Trophoblast cell (in vitro differentiated cells and primary cell): ENCODE measurements around the gene GRIN1.
"Not testable (repeated sequence)": the region's sequence is repeated elsewhere in the genome, so short reads cannot be mapped to it uniquely, and the experiment has no call there.

Experiments
- DNase-seq, 2 donors: peaks; one replicate each; pipeline ENCODE4 v3.0.0-alpha.2; 2016
- H2AFZ ChIP-seq: 2 replicates; pipeline ENCODE4 v1.6.1; 2013; ENCODE audit warnings: low read length, moderate library complexity, mild to moderate bottlenecking; ENCODE audit not compliant: insufficient read depth, poor library complexity
- H2AK5ac ChIP-seq: 2 replicates; pipeline ENCODE4 v1.6.1; 2013; ENCODE audit warnings: mild to moderate bottlenecking, low read length
- H2BK120ac ChIP-seq: 2 replicates; pipeline ENCODE4 v1.6.1; 2013; ENCODE audit warnings: low read length, mild to moderate bottlenecking, moderate library complexity; ENCODE audit not compliant: insufficient read depth, poor library complexity
- H2BK12ac ChIP-seq: 2 replicates; pipeline ENCODE4 v1.6.1; 2013; ENCODE audit warnings: mild to moderate bottlenecking, low read length, moderate library complexity
- H2BK5ac ChIP-seq: 2 replicates; pipeline ENCODE4 v1.6.1; 2013; ENCODE audit warnings: low read length, low read depth, moderate library complexity, mild to moderate bottlenecking; ENCODE audit not compliant: poor library complexity
- H3K14ac ChIP-seq: 2 replicates; pipeline ENCODE4 v1.6.1; 2013; ENCODE audit warnings: mild to moderate bottlenecking, low read length
- H3K18ac ChIP-seq: 2 replicates; pipeline ENCODE4 v1.6.1; 2013; ENCODE audit warnings: mild to moderate bottlenecking, low read length
- H3K23ac ChIP-seq: 2 replicates; pipeline ENCODE4 v1.6.1; 2013; ENCODE audit warnings: low read length
- H3K27ac ChIP-seq: 2 replicates; pipeline ENCODE4 v1.5.1; 2013; ENCODE audit warnings: low read depth, mild to moderate bottlenecking, inconsistent platforms, low read length, moderate library complexity
- H3K27me3 ChIP-seq: 2 replicates; pipeline ENCODE4 v1.6.1; 2013; ENCODE audit warnings: inconsistent platforms, mild to moderate bottlenecking, low read length, moderate library complexity; ENCODE audit not compliant: insufficient read depth
- H3K36me3 ChIP-seq, 2 experiments: 1 replicate in 1 of 2; 2 replicates in 1 of 2; pipeline ENCODE4 v1.6.1; 2013; ENCODE audit warnings: low read length in 2 of 2, mild to moderate bottlenecking in 2 of 2, moderate library complexity in 1 of 2; ENCODE audit not compliant: insufficient read depth in 2 of 2, control insufficient read depth in 1 of 2
- H3K4ac ChIP-seq: 2 replicates; pipeline ENCODE4 v1.6.1; 2013; ENCODE audit warnings: low read depth, mild to moderate bottlenecking, low read length, moderate library complexity
- H3K4me1 ChIP-seq, 2 experiments: 1 replicate in 1 of 2; 2 replicates in 1 of 2; pipeline ENCODE4 v1.6.1; 2013; ENCODE audit warnings: low read length in 2 of 2, mild to moderate bottlenecking in 2 of 2, moderate library complexity in 1 of 2; ENCODE audit not compliant: insufficient read depth in 2 of 2, control insufficient read depth in 1 of 2
- H3K4me2 ChIP-seq: 2 replicates; pipeline ENCODE4 v1.6.1; 2013; ENCODE audit warnings: inconsistent platforms, mild to moderate bottlenecking, low read length, moderate library complexity
- H3K4me3 ChIP-seq: 2 replicates; pipeline ENCODE4 v1.5.1; 2013; ENCODE audit warnings: mild to moderate bottlenecking, low read depth, low read length, inconsistent platforms
- H3K79me1 ChIP-seq: one replicate; pipeline ENCODE4 v1.6.1; 2013; ENCODE audit warnings: low read length
- H3K79me2 ChIP-seq: 2 replicates; pipeline ENCODE4 v1.6.1; 2013; ENCODE audit warnings: low read length, mild to moderate bottlenecking; ENCODE audit not compliant: control insufficient read depth, insufficient read depth, poor library complexity
- H3K9ac ChIP-seq: 2 replicates; pipeline ENCODE4 v1.6.1; 2013; ENCODE audit warnings: mild to moderate bottlenecking, low read length
- H3K9me3 ChIP-seq: 2 replicates; pipeline ENCODE4 v1.6.1; 2013; ENCODE audit warnings: low read depth, mild to moderate bottlenecking, control low read depth, inconsistent platforms, low read length; ENCODE audit not compliant: insufficient read depth
- H4K12ac ChIP-seq: 2 replicates; pipeline ENCODE4 v1.6.1; 2013; ENCODE audit warnings: low read depth, mild to moderate bottlenecking, low read length, moderate library complexity
- H4K8ac ChIP-seq: 2 replicates; pipeline ENCODE4 v1.6.1; 2013; ENCODE audit warnings: low read depth, mild to moderate bottlenecking, low read length, moderate library complexity
- H4K91ac ChIP-seq: one replicate; pipeline ENCODE4 v1.6.1; 2013; ENCODE audit warnings: low read depth, mild to moderate bottlenecking, low read length, moderate library complexity
- WGBS: extraction: QIAGEN DNeasy Blood & Tissue Kit; methylation state at CpG from one replicate; pipeline ENCODE4 v1.1.7; 2013; ENCODE audit warnings: missing lambda C conversion rate; ENCODE audit not compliant: insufficient read length, insufficient coverage; ENCODE audit errors: extremely low coverage; 5-methylcytosine and 5-hydroxymethylcytosine counted together

GRIN1 gene

GRCh38 chr9:137134191-137134590 lies 4.8 kb upstream of the GRIN1 start:
- no peak overlapping the region for H2BK12ac ChIP-seq
- H3K14ac ChIP-seq: no peak overlapping the region
- WGBS: no CpG with 5 or more reads among the region's 4 CpGs
- no peak overlapping the region for H2AK5ac ChIP-seq
- H3K23ac ChIP-seq: no peak overlapping the region
- no peak overlapping the region for H3K27ac ChIP-seq
- H3K4me2 ChIP-seq: no peak overlapping the region
- no peak overlapping the region for H4K91ac ChIP-seq
- peaks cover 9% of the 10 kb centered on the region for H3K79me2 ChIP-seq
- H3K9me3 ChIP-seq: peaks cover 7% of the 10 kb centered on the region
- no peak overlapping the region for H3K4me3 ChIP-seq
- no peak overlapping the region for H2BK5ac ChIP-seq
- no peak overlapping the region for H3K9ac ChIP-seq
- no peak for DNase-seq
- no peak overlapping the region for H2AFZ ChIP-seq
- H4K12ac ChIP-seq: no peak overlapping the region
- no peaks in the 10 kb centered on the region for H3K36me3 ChIP-seq
- no peak overlapping the region for H4K8ac ChIP-seq
- no peak overlapping the region for H3K4ac ChIP-seq
- peaks cover 9% of the 10 kb centered on the region for H3K79me1 ChIP-seq
- no peak overlapping the region for H3K18ac ChIP-seq
- H3K27me3 ChIP-seq: peaks cover 17% of the 10 kb centered on the region
- peaks cover 6 to 7% of the 10 kb centered on the region in 2 experiments for H3K4me1 ChIP-seq
- H2BK120ac ChIP-seq: no peak overlapping the region

DNA sequence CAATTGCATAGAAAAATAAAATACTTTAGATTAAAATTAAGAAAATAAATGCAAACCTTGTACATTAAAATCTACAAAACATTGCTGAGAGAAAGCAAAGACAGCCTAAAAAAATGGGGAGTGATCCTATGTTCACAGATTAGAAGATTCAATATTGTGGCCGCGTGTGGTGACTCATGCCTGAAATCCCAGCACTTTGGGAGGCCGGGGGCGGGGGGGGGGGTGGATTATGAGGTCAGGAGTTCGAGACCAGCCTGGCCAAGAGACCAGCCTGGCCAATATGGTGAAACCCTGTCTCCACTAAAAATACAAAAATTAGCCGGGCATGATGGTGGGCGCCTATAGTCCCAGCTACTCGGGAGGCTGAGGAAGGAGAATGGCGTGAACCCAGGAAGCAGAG lies 3.8 kb upstream of the GRIN1 start:
- not testable (repeated sequence) for H3K4me3 ChIP-seq, H3K79me2 ChIP-seq, H3K4me2 ChIP-seq, H3K9ac ChIP-seq, H3K36me3 ChIP-seq, H2AK5ac ChIP-seq, H4K12ac ChIP-seq, H3K18ac ChIP-seq, H3K79me1 ChIP-seq, H3K14ac ChIP-seq, H2BK12ac ChIP-seq, H2BK120ac ChIP-seq, H3K4me1 ChIP-seq, H3K23ac ChIP-seq, H2AFZ ChIP-seq, H2BK5ac ChIP-seq, DNase-seq, H4K8ac ChIP-seq, H3K27ac ChIP-seq, H3K4ac ChIP-seq, H4K91ac ChIP-seq
- Histone ChIP-seq H3K27me3 (peaks cover 26% of the 10 kb centered on the region), H3K9me3 (peaks cover 14% of the 10 kb centered on the region)
- no CpG with 5 or more reads among the region's 9 CpGs for WGBS

GRCh38 chr9:137136261-137136880 lies 2.6 kb upstream of the GRIN1 start:
- Histone ChIP-seq H4K8ac (no peak overlapping the region), H3K18ac (no peak overlapping the region), H4K91ac (no peak overlapping the region), H3K9me3 (peaks cover 19% of the 10 kb centered on the region), H3K36me3 (no peaks in the 10 kb centered on the region), H3K27ac (no peak overlapping the region), H3K23ac (no peak overlapping the region), H2BK120ac (no peak overlapping the region), H3K79me1 (no peaks in the 10 kb centered on the region), H4K12ac (no peak overlapping the region), H2AK5ac (no peak overlapping the region), H3K14ac (no peak overlapping the region), H3K4me1 (peaks cover 2 to 3% of the 10 kb centered on the region in 2 experiments), H3K9ac (no peak overlapping the region), H2BK5ac (no peak overlapping the region), H3K4me2 (no peak overlapping the region), H3K4ac (no peak overlapping the region), H3K79me2 (no peaks in the 10 kb centered on the region), H2AFZ (no peak overlapping the region), H3K4me3 (no peak overlapping the region), H2BK12ac (no peak overlapping the region), H3K27me3 (peaks cover 27% of the 10 kb centered on the region)
- no peak for DNase-seq
- WGBS: no CpG with 5 or more reads among the region's 27 CpGs

DNA sequence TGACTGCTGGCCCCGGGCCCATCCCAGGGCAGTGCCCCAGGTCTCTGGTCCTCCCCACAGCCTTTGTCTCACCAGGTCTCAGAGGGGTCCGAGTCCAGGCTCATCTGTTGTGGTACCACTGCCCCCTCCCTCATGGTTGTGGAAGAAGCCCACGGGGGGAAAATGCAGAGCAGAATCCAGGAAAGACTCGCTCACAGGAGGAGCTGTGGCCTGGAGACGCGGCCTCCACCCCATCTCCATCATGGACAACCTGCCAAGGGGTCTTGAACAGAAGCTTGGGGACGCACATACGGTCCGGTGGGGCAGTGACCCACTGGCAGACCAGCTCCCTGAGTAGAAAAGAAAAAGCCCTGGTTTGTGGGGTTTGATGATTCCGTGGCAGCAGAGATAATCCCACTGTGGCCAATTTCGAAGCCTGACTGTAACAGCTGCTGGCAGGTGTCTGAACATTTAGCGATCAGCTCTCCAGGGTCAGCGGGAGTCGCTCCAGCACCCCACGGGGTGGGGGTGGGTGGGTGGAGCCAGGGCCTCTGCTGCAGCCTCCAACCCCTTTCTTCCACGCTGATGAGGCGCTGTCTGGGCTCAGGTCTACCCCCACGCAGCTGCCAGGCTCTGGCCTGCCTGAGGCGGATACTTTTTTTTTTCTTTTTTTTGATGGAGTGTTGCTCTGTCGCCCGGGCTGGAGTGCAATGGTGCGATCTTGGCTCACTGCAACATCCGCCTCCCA lies 1.9 kb upstream of the GRIN1 start:
- Histone ChIP-seq H3K14ac (no peak overlapping the region), H4K8ac (no peak overlapping the region), H3K9ac (no peak overlapping the region), H2BK5ac (no peak overlapping the region), H3K4ac (no peak overlapping the region), H3K36me3 (no peaks in the 10 kb centered on the region), H3K4me3 (no peak overlapping the region), H3K27ac (no peak overlapping the region), H3K9me3 (peaks cover 19% of the 10 kb centered on the region), H3K79me1 (no peaks in the 10 kb centered on the region), H3K4me1 (peaks cover 2 to 3% of the 10 kb centered on the region in 2 experiments), H2AK5ac (no peak overlapping the region), H4K12ac (no peak overlapping the region), H4K91ac (no peak overlapping the region), H2BK12ac (no peak overlapping the region), H3K23ac (no peak overlapping the region), H2BK120ac (no peak overlapping the region), H3K79me2 (no peaks in the 10 kb centered on the region), H3K18ac (no peak overlapping the region), H3K27me3 (peaks cover 28% of the 10 kb centered on the region), H3K4me2 (no peak overlapping the region), H2AFZ (no peak overlapping the region)
- no peak for DNase-seq
- no CpG with 5 or more reads among the region's 23 CpGs for WGBS
